Measurements from ENCODE around the gene MSMB.
"Not testable (repeated sequence)": the region's sequence is repeated elsewhere in the genome, so short reads cannot be mapped to it uniquely, and the experiment has no call there.

MSMB gene

DNA sequence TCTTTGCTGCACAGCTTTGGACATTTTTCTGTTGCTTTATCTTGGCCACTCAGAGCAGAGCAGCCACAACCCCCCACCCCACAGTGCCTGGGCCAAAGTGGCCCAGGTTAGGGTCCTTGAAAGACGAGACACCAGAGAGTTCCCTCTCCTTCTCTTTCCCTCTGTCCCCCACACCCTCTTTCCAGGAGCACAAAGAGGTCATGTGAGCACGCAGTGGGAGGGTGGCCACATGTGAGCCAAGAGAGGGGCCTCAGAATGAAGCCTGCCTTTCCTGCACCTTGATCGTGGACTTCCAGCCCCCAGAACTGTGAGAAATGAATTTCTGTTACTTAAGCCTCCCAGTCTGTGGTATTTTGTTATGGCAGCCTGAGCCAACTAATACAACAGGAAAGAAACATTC, 14.6 kb upstream of the MSMB start:
- Histone ChIP-seq H3K27me3 (ENCODE audit: insufficient read depth, poor library complexity, severe bottlenecking) (no peaks in the 10 kb centered on the region), H3K4me3 (replicated peaks; ENCODE audit: insufficient read depth, low read length) (no peak overlapping the region), H3K27ac (replicated peaks) (no peak overlapping the region)
- TF ChIP-seq, protein P1, sequence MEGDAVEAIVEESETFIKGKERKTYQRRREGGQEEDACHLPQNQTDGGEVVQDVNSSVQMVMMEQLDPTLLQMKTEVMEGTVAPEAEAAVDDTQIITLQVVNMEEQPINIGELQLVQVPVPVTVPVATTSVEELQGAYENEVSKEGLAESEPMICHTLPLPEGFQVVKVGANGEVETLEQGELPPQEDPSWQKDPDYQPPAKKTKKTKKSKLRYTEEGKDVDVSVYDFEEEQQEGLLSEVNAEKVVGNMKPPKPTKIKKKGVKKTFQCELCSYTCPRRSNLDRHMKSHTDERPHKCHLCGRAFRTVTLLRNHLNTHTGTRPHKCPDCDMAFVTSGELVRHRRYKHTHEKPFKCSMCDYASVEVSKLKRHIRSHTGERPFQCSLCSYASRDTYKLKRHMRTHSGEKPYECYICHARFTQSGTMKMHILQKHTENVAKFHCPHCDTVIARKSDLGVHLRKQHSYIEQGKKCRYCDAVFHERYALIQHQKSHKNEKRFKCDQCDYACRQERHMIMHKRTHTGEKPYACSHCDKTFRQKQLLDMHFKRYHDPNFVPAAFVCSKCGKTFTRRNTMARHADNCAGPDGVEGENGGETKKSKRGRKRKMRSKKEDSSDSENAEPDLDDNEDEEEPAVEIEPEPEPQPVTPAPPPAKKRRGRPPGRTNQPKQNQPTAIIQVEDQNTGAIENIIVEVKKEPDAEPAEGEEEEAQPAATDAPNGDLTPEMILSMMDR (IDR thresholded peaks at IDR 0.05; ENCODE audit: insufficient read depth, low read length) = no peak
- TF ChIP-seq GABPA (IDR thresholded peaks at IDR 0.05; ENCODE audit: low read depth) = no peak
- no peak for TF ChIP-seq SPI1 (IDR thresholded peaks at IDR 0.05; ENCODE audit: borderline replicate concordance, low read depth)
- TF ChIP-seq POLR2AphosphoS5 (IDR thresholded peaks at IDR 0.05; ENCODE audit: low read depth) = no peak
- TF ChIP-seq, protein P2, sequence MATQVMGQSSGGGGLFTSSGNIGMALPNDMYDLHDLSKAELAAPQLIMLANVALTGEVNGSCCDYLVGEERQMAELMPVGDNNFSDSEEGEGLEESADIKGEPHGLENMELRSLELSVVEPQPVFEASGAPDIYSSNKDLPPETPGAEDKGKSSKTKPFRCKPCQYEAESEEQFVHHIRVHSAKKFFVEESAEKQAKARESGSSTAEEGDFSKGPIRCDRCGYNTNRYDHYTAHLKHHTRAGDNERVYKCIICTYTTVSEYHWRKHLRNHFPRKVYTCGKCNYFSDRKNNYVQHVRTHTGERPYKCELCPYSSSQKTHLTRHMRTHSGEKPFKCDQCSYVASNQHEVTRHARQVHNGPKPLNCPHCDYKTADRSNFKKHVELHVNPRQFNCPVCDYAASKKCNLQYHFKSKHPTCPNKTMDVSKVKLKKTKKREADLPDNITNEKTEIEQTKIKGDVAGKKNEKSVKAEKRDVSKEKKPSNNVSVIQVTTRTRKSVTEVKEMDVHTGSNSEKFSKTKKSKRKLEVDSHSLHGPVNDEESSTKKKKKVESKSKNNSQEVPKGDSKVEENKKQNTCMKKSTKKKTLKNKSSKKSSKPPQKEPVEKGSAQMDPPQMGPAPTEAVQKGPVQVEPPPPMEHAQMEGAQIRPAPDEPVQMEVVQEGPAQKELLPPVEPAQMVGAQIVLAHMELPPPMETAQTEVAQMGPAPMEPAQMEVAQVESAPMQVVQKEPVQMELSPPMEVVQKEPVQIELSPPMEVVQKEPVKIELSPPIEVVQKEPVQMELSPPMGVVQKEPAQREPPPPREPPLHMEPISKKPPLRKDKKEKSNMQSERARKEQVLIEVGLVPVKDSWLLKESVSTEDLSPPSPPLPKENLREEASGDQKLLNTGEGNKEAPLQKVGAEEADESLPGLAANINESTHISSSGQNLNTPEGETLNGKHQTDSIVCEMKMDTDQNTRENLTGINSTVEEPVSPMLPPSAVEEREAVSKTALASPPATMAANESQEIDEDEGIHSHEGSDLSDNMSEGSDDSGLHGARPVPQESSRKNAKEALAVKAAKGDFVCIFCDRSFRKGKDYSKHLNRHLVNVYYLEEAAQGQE (IDR thresholded peaks at IDR 0.05; ENCODE audit: insufficient replicate concordance, low read depth) = no peak
- no peak for DNase-seq (ENCODE audit: low read depth in 1 of 2, low spot score in 1 of 2)

DNA sequence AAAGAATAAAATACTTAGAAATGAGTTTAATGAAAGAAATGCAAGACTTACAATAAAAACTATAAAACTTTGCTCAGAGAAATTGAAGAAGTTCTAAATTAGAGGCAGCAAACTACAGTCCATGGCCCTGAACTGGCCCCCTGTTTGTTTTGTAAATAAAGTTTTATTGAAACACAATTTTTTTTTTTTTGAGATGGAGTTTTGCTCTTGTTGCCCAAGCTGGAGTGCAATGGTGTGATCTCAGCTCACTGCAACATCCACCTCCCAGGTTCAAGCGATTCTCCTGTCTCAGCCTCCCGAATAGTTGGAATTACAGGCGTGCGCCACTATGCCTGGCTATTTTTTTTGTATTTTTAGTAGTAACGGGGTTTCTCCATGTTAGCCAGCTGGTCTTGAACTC, 11.9 kb upstream of the MSMB start:
- not testable (repeated sequence) for DNase-seq (ENCODE audit: low read depth in 1 of 2, low spot score in 1 of 2); H3K27me3 ChIP-seq (ENCODE audit: insufficient read depth, poor library complexity, severe bottlenecking); H3K4me3 ChIP-seq (replicated peaks; ENCODE audit: insufficient read depth, low read length)
- H3K27ac ChIP-seq (replicated peaks) = peak overlapping the region; percentile 28

GRCh38 chr10:46057038-46057437, 11.0 kb upstream of the MSMB start:
- peak overlapping the region; percentile 28 for H3K27ac ChIP-seq (replicated peaks)
- H3K27me3 ChIP-seq (ENCODE audit: insufficient read depth, poor library complexity, severe bottlenecking) = no peaks in the 10 kb centered on the region
- TF ChIP-seq SPI1 (IDR thresholded peaks at IDR 0.05; ENCODE audit: borderline replicate concordance, low read depth) (no peak), GABPA (IDR thresholded peaks at IDR 0.05; ENCODE audit: low read depth) (no peak), POLR2AphosphoS5 (IDR thresholded peaks at IDR 0.05; ENCODE audit: low read depth) (no peak)
- TF ChIP-seq, protein P1 (IDR thresholded peaks at IDR 0.05; ENCODE audit: insufficient read depth, low read length) = no peak
- TF ChIP-seq, protein P2 (IDR thresholded peaks at IDR 0.05; ENCODE audit: insufficient replicate concordance, low read depth) = no peak
- no peak overlapping the region for H3K4me3 ChIP-seq (replicated peaks; ENCODE audit: insufficient read depth, low read length)
- no peak for DNase-seq (ENCODE audit: low read depth in 1 of 2, low spot score in 1 of 2)

- no peak overlapping the region for H3K4me3 ChIP-seq (replicated peaks; ENCODE audit: insufficient read depth, low read length)
- no peaks in the 10 kb centered on the region for H3K27me3 ChIP-seq (ENCODE audit: insufficient read depth, poor library complexity, severe bottlenecking)
- H3K27ac ChIP-seq (replicated peaks) = peak overlapping the region; percentile 61
- no peak for DNase-seq (ENCODE audit: low read depth in 1 of 2, low spot score in 1 of 2)
- TF ChIP-seq SPI1 (IDR thresholded peaks at IDR 0.05; ENCODE audit: borderline replicate concordance, low read depth) (no peak), POLR2AphosphoS5 (IDR thresholded peaks at IDR 0.05; ENCODE audit: low read depth) (no peak), GABPA (IDR thresholded peaks at IDR 0.05; ENCODE audit: low read depth) (no peak)
- TF ChIP-seq, protein P1 (IDR thresholded peaks at IDR 0.05; ENCODE audit: insufficient read depth, low read length) = no peak
- TF ChIP-seq, protein P2 (IDR thresholded peaks at IDR 0.05; ENCODE audit: insufficient replicate concordance, low read depth) = no peak
Observed at GRCh38 chr10:46055771-46056170, 9.7 kb upstream of the MSMB start.
